8988T (cell line): ENCODE results near the gene ACAA1.

Source experiments
- DNase-seq: peaks from one replicate; pipeline ENCODE4 v3.0.0; 2011

Gene ACAA1

GRCh38 chr3:38118421-38119247, 18.3 kb downstream of the ACAA1 start:
- no peak for DNase-seq

DNA sequence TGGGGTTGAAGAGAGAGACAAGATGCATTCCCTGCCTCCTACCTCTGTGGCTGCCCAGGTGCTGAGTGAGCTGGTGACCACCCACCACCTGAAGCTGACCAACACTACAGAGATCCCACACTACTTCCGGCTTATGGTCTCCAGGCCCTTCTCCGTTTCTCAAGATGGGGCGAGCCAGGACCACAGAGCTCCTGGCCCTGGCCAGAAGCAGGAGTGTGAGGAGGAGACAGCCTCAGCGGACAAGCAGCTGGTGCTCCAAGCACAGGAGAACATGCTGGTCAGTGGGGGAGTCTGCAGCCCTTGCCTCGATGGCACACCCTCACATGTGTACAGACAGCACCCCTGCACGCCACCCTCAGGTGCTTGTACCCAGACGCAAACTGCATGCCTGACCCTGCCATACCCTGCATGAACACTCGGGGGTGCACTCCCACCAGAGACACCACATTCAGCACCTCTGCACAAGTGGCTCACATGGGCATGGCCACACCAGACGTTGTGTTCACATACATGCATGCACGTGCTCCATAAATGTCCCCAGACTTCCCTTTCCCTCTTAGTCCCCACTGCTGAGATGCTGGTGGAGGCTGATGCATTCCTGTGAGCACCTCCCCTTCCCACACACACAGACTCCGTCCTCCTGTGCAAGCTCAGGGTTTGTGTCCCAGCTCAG, 19.0 kb downstream of the ACAA1 start:
- peak; percentile 82 for DNase-seq

- DNase-seq, result no peak
Measured at GRCh38 chr3:38117163-38117716, 19.7 kb downstream of the ACAA1 start.

DNA sequence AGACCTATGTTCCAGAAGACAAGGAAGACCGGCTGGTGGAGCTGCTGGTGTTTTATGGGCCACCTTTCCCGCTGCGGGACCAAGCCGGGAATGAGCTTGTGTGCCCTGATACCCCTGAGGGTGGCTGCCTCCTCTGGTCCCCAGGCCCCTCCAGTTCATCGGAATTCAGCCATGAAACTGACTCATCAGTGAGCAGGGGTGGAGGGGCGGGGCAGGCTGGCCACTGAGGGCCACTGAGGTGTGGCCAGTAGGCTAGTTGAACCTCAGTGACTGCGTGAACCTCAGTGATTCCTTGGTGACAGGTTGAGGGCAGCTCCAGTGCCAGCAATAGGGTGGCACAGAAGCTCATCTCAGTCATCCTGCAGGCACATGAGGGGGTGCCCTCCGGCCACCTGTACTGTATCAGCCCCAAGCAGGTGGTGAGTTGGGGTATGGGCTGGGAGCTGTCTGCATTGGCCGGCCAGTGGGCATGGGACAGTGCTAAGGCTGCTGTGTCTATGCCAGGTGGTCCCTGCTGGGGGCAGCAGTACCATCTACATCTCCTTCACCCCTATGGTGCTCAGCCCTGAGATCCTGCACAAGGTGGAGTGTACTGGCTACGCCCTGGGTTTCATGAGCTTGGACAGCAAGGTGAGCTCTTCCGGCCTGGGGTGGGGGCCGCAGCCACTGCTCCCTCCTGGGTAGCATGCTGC, 20.3 kb downstream of the ACAA1 start:
- no peak for DNase-seq

DNA sequence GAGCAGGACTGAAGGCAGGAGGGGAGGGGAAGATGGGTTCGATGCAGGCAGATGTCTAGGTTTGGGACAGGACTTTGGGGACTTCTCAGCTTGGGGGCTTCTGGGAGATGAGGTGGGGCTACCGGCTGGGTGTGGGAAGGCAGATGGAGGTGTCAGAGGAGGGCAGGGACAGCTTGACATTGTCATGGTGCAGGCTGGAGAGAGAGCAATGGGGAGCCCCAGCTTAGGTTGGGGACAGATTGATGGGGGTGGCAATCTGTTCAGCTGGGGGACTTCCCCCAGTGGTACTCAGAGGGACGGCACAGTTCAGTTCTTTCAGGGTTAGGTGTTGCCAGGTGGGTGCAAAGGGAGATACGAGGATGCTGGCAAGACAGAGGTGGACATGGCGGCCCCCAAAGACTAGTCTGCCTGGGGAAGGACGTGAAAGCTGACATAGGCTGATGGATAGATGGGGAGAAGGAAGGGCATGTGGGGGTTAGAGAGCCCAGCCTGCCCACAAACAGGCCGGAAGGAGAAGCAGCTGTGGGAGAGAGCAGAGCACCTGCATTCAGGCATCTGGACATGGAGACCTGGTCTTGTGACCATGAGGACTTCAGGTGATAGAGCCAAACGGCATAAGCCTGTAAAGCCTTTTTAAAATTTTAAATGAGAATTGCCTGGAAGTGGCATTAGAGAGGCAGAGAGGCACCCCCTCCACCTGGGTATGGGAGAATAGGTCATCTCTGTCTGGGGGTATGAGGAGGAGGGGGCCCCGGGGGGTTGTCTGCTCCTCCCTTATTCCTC, 21.1 kb downstream of the ACAA1 start:
- no peak for DNase-seq

DNA sequence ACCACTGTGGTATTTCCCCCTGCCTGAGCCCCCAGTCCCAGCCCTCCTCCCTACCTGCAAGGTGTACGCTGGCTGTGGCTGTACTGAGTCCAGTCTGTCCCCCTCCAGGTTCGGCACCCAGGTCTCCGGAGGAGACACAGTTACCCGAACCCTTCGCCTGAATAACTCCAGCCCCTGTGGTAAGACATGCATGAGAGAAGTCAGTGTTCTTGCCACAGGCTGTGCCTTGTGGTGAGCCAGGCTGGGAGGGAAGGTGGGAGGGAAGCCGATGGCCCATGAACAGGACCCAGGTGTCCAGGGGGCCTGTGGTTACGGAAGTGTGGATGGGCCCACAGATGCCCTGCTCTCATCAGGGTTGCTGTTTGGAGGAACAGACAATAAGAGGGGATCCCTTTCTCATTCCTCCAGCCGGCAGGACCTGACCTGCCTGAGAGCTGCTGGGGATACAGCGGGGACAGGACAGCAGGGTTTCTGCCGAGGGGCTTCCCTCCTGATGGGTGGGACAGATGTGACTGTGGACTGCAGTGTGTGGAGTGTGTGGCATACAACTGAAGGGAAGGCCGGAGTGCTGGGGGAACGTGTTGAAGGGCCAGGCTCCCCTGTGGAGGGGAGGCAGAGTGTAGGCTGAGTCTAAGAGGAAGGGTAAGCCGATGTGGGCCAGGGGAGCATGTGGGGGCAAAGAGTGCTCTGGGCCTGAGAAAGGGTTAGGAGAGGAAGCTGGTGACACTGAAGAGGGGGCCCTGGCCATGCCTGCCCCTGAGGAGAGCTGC, 21.9 kb downstream of the ACAA1 start:
- DNase-seq, result no peak

DNA sequence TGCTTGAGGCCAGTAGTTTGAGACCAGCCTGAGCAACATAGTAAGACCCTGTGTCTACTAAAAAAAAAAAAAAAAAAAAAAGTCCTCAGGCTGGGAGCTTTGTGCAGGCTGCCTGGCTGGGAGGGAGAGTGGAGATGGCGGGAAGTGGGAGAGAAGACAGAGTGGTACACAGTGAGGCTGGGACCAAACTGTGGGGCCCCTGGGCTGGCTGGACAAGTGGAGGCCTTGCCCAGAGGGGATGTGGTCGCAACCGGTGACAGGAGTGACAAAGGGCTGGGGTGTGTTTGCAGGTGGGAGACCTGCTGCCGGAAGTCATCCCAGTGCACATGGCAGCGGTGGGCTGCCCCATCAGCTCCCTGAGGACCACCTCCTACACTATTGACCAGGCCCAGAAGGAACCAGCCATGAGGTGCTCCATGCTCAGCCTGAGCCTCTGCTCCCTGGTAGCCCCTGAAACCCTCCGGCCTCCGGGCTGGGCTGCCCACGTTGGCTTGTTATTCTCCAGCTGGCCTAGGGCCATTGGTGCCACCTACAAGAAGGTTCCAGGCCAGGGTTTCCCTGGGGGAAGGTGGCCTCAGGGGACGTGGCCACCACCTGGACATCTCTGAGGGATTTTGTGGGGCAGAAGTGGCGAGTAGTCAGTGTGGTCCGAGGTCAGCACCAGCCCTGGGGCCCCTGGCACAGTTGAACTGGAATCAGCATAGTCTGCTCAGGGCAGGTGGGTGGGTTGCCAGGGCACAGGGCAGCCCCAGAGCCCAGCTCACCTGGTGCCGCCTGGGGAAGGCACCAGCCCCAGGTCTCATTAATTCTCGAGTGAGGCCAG, 22.7 kb downstream of the ACAA1 start:
- no peak for DNase-seq

- no peak for DNase-seq
Measured at GRCh38 chr3:38112378-38112761, 24.6 kb downstream of the ACAA1 start.

GRCh38 chr3:38111696-38112377, 25.1 kb downstream of the ACAA1 start:
- DNase-seq, result no peak

GRCh38 chr3:38111201-38111600, 25.7 kb downstream of the ACAA1 start:
- no peak for DNase-seq

DNA sequence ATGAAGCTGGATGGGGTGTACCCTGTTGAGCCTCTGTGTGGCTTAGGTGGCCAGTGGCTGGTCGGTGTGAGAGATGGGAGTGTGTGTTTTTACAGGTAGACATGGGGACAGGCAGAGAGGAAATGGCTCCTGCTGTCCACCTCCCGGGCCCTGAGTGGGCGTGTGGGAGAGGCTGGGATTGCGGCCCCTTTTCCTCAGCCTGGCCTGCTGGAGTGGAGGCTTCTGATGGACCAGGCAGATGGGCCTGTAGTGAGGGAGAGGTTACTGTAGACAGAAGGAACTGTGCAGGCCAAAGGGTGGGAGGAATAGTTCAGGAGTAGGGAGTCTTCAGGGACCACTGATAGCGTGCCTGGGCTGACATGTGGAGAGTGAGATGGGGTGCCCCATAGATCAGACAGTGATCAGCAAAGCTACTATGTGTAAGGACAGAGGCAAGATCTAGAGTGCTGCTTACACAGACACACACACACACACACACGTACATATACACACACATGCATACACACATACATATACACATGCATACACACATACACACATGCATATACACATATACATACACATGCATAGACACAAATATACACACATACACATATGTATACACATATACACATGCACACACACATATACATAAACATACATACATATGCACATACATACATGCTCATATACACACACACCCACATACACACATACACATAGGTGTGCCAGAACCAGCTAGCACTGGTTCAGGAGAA, 26.4 kb downstream of the ACAA1 start:
- DNase-seq, result no peak

DNA sequence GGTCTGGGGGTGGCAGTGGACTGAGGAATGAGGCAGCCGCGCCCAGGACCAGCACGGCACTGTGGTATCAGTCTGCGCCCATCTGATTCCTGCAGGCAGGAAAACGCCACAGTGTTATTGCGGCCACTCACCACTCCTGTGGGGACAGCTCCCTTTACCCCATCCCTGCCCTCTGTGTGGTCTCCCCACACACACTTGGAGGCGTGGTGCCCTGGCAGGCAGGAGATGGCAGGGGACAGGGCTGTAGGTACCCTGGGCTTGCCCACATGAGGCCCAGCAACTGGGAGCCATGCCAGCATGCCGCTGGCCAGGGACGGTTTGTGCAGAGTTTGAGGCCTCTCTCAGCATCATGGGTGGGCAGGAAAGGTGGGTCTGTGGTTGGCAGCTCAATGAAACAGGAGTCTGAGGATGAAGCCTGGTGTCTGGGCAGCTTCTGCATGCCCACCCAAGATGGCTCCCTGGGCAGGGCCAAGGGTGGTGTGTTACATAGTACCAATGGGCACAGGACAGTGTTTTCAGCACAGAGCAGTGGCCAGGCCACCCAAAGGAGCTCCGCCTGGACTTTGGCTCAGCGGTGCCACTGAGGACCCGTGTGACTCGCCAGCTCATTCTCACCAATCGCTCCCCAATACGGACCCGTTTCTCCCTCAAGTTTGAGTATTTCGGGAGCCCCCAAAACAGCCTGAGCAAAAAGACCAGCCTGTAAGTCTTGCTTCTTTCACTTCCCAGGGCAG, 27.2 kb downstream of the ACAA1 start:
- no peak for DNase-seq

DNA sequence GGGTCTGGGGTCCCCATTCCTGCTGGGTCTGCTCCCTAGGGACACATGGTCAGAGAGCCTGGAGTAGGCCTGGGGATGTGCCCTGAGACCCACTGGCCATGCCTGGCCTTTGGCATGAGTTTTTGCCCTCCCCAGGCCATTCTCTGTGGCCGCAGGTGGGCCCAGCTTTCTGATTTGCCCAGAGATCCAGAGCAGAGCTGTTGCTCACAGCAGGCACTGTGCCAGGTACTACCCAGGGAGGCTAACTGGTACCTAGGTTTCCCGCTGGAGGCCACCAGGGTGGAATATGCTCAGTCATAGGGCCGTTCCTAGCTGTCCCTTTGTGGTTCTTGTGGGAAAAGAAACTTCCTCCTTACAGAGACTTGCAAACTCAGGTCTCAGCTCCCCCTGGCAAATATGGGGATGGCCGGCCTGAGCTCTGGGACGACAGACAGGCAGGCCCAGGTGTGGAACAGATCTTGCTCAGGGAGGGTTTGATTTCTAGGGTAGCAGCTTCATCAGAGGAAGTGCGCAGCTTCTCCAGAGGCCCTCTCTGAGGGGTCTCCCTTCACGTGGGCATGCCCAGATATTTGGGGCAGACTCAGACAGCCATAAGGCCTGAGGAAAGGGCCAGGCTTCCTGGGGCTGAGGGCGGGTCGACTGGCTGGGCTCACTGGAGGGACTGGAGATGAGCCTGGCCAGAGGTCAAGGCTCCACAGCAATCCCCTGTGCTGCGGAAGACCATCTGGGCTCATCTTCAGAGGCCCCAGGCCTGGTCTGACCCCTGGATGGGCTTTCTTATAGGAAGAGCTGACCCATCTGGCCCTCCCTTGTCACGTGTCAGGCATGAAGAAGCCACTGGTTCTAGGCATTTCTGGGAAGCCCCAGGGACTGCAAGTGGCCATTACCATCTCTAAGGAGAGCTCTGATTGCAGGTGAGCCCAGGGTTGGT, 28.0 kb downstream of the ACAA1 start:
- DNase-seq, result no peak

DNA sequence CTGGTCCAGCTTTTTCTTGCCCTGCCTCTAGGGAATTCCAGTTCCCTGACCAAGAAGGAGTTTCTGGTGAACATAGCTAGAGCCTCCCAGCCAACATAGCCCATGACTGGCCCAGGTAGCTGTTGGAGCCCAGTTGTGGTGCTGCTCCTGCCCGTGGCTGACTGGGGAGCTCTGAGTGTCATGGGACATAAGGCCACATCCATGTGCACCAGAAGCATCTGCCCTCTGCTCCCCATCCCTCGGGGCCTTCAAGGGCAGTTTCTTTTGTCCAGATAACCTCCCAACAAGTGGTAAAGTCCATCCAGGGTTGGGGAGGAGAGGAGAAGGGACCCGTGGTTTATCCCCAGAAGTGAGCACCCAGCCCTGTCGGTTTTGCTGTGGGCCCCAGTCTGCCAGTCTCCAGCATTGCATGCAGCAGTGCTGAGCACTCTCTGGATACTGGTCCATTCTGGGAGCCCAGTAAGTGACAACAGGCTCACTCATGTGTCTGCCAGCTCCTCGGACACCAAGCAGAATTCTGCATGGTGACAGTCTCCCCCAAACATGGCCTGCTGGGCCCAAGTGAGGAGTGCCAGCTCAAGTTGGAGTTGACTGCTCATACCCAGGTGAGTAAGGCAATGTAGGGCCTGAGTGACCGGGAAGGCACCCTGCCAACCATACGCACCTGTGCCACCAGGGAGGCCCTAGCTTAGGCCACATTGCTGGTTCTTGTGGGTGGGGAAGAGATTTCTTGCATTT, 28.8 kb downstream of the ACAA1 start:
- no peak for DNase-seq

DNA sequence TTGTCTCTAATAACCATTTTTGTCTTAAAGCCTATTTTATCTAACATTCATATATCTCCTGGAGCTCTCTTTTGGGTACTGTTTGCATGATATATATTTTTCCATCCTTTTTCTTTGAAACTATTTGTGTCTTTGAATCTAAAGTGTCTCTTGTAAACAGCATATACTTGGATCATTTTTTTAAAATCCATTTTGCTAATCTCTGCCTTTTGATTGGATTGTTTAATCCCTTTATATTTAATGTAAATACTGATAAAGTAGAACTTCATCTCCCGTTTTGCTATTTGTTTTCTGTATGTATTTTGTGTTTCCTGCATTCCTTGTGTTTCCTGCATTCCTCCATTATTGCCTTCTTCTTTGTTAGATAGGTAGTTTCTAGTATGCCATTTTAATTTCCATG, 31.4 kb downstream of the ACAA1 start:
- no peak for DNase-seq

GRCh38 chr3:38102444-38102814, 34.5 kb downstream of the ACAA1 start:
- no peak for DNase-seq

DNA sequence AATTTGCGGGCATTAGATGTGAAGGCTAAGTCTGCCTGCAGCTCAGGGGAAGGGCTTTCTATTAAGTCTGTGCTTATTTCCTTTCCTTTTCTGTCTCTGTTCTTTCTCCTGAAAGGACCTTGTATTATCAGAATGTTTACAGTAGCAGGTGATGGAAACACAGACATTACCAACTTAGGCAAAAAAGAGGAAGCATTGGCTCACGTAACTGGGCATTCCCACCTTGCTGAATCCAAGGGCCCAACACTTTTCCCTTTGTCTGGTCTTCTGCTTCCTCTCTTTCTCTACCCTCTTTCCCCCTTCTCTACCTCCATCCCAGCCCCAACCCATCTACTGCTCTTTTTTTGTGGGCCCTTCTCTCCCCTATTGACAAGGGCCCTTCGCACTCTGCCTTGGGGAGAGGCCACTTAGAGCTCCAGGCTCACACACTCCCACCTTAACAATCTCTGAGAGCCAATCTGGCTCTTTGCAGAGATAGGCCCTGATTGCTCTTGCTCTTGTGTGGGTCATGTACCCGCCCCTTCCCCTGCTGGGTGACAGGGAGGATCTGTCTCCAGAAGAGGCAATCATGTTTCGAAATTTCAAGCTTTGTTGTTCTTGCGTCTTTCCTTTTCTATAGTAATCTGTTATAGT, 35.0 kb downstream of the ACAA1 start:
- DNase-seq, result no peak
